Measurements from ENCODE around the gene B3GNT7. TPM values are rescaled to one million over a fixed set of nuclear protein-coding genes. Genes with fewer than 3 reads are reported as not detected.
"Not testable (repeated sequence)": the region's sequence is repeated elsewhere in the genome, so short reads cannot be mapped to it uniquely, and the experiment has no call there.

B3GNT7 gene
- total RNA-seq, 2 donors from 2014 or later = 244 to 258 TPM

GRCh38 chr2:231425811-231426703, 30.5 kb downstream of the B3GNT7 start:
- intact Hi-C loops (cut with DNase I) = no loop called here
- no peak for DNase-seq

GRCh38 chr2:231427116-231427515, 31.6 kb downstream of the B3GNT7 start:
- intact Hi-C loops (cut with DNase I) = no loop called here
- no peak overlapping the region for H3K4me3 ChIP-seq
- no peak overlapping the region for H3K9ac ChIP-seq (ENCODE audit: low read depth in 2 of 2, low read length in 2 of 2)
- TF ChIP-seq CTCF (IDR thresholded peaks at IDR 0.05) = no peak
- no peak for DNase-seq
- no peak overlapping the region for H3K27ac ChIP-seq
- H3K27me3 ChIP-seq = no peaks in the 10 kb centered on the region
- H3K4me1 ChIP-seq = no peaks in the 10 kb centered on the region
- no peaks in the 10 kb centered on the region for H3K36me3 ChIP-seq
- H3K9me3 ChIP-seq = no peaks in the 10 kb centered on the region

More at GRCh38 chr2:231425811-231426703, 30.5 kb downstream of the B3GNT7 start:
- Histone ChIP-seq H3K27ac (no peak overlapping the region), H3K9me3 (no peaks in the 10 kb centered on the region), H3K4me3 (no peak overlapping the region), H3K9ac (ENCODE audit: low read depth in 2 of 2, low read length in 2 of 2) (no peak overlapping the region), H3K27me3 (no peaks in the 10 kb centered on the region), H3K36me3 (no peaks in the 10 kb centered on the region), H3K4me1 (no peaks in the 10 kb centered on the region)
- TF ChIP-seq CTCF (IDR thresholded peaks at IDR 0.05) = no peak

GRCh38 chr2:231429152-231429551, 33.6 kb downstream of the B3GNT7 start:
- Histone ChIP-seq H3K27ac (no peak overlapping the region), H3K4me3 (no peak overlapping the region), H3K27me3 (no peaks in the 10 kb centered on the region), H3K4me1 (no peaks in the 10 kb centered on the region), H3K9ac (ENCODE audit: low read depth in 2 of 2, low read length in 2 of 2) (no peak overlapping the region), H3K9me3 (no peaks in the 10 kb centered on the region), H3K36me3 (no peaks in the 10 kb centered on the region)
- DNase-seq = no peak
- no peak for TF ChIP-seq CTCF (IDR thresholded peaks at IDR 0.05)
- intact Hi-C loops (cut with DNase I) = no loop called here

GRCh38 chr2:231429901-231430300, 34.4 kb downstream of the B3GNT7 start:
- TF ChIP-seq CTCF (IDR thresholded peaks at IDR 0.05) = no peak
- no peak for DNase-seq

GRCh38 chr2:231430437-231430836, 34.9 kb downstream of the B3GNT7 start:
- H3K9me3 ChIP-seq; H3K27ac ChIP-seq; H3K4me3 ChIP-seq; H3K9ac ChIP-seq (ENCODE audit: low read depth in 2 of 2, low read length in 2 of 2); H3K27me3 ChIP-seq; H3K4me1 ChIP-seq; DNase-seq; intact Hi-C loops (cut with DNase I); H3K36me3 ChIP-seq: not testable (repeated sequence)

More at GRCh38 chr2:231429901-231430300, 34.4 kb downstream of the B3GNT7 start:
- H3K27me3 ChIP-seq = no peaks in the 10 kb centered on the region
- no peak overlapping the region for H3K27ac ChIP-seq
- H3K36me3 ChIP-seq = no peaks in the 10 kb centered on the region
- no peak overlapping the region for H3K4me3 ChIP-seq
- H3K9ac ChIP-seq (ENCODE audit: low read depth in 2 of 2, low read length in 2 of 2) = no peak overlapping the region
- intact Hi-C loops (cut with DNase I) = no loop called here
- no peaks in the 10 kb centered on the region for H3K4me1 ChIP-seq
- no peaks in the 10 kb centered on the region for H3K9me3 ChIP-seq

GRCh38 chr2:231431606-231432005, 36.1 kb downstream of the B3GNT7 start:
- intact Hi-C loops (cut with DNase I) = no loop called here
- H3K27me3 ChIP-seq = no peaks in the 10 kb centered on the region
- TF ChIP-seq CTCF (IDR thresholded peaks at IDR 0.05) = no peak

More at GRCh38 chr2:231431606-231432005, 36.1 kb downstream of the B3GNT7 start:
- no peak for DNase-seq
- Histone ChIP-seq H3K36me3 (no peaks in the 10 kb centered on the region), H3K9ac (ENCODE audit: low read depth in 2 of 2, low read length in 2 of 2) (no peak overlapping the region), H3K27ac (no peak overlapping the region), H3K9me3 (no peaks in the 10 kb centered on the region), H3K4me1 (no peaks in the 10 kb centered on the region), H3K4me3 (no peak overlapping the region)

Measured in colonic mucosa (tissue), 4 donors.